Activated naive CD8-positive, alpha-beta T cell treated with anti-CD3 and anti-CD28 coated beads, Interleukin-2, amount 50 U/mL, for 16 hours (primary cell): ENCODE measurements around the gene PRR14.
"Not testable (repeated sequence)": the region's sequence is repeated elsewhere in the genome, so short reads cannot be mapped to it uniquely, and the experiment has no call there.

Experiments used
- DNase-seq: peaks from one replicate; pipeline ENCODE4 v3.0.0-alpha.2; 2020; ENCODE audit warnings: low read depth, low spot score

PRR14 gene

GRCh38 chr16:30632454-30632853, 18.3 kb upstream of the PRR14 start:
- not testable (repeated sequence) for DNase-seq

DNA sequence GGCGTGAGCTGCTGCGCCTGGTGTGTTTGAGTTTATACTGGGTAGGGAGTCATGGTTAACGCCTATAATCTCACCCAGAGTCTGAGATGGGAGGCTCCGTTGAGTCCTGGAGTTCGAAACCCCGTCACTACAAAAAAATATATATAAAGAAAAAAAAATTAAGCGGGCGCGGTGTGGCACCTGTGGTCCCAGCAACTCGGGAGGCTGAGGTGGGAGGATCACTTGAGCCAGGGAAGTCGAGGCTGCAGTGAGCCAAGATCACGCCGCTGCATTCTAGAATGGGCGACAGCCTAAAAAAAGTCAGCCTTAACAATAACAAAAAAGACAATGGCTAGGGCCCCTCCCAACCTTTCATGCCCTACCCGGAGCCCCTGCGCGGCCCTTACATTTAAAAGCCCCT, 17.2 kb upstream of the PRR14 start:
- no peak for DNase-seq

DNA sequence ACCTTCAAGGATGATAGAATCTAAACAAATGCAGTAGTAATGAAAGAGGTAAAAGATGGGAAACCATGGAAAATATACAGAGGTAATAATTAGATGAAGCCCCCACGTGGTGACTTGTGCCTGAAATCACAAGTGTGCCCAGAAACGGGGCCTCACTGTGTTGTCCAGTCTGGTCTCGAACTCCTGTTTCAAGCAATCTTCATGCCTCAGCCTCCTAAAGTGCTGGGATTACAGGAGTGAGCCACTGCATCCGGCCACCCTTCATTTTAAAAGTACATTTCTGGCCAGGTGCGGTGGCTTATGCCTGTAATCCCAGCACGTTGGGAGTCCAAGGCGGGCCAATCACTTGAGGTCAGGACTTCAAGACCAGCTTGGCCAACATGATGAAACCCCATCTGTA, 14.2 kb upstream of the PRR14 start:
- no peak for DNase-seq

GRCh38 chr16:30637139-30637538, 13.6 kb upstream of the PRR14 start:
- DNase-seq: not testable (repeated sequence)

GRCh38 chr16:30637944-30638343, 12.8 kb upstream of the PRR14 start:
- no peak for DNase-seq

GRCh38 chr16:30641378-30641982, 9.3 kb upstream of the PRR14 start:
- DNase-seq: no peak

GRCh38 chr16:30644334-30644830, 6.4 kb upstream of the PRR14 start:
- DNase-seq: no peak

DNA sequence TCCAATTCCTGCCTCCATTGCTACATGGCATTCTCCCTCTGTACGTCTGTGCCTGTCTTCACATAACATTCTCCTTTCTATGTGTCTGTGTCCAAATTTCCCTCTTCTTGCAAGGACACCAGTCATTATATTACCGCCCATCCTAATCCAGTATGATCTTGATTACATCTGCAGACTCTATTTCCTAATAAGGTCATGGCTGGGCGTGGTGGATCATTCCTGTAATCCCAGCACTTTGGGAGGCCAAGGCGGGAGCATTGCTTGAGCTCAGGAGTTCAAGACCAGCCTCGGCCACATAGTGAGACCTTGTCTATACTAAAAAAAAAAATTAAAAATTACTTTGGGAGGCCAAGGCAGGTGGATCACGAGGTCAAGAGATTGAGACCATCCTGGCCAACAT, 5.0 kb upstream of the PRR14 start:
- no peak for DNase-seq

- DNase-seq: no peak
These were observed 3.5 kb upstream of the PRR14 start for GRCh38 chr16:30647274-30647571.

- no peak for DNase-seq
These were observed 913 bp upstream of the PRR14 start for GRCh38 chr16:30649725-30650368.

GRCh38 chr16:30651124-30652004, 604 bp downstream of the PRR14 start:
- peak; percentile 55 for DNase-seq

DNA sequence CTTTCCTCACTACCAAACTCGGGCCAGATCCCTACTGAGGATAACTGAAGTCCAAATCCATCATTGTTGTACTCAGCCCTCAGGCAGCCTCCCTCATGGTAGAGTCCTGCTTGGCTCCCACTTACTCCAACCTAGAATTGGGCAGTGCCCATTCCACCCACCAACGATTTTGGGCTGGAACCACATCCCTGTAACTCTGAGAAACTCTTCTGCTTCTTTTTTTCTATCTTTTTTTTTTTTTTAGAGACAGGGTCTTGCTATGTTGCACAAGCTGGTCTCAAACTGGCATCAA, 1.2 kb downstream of the PRR14 start:
- no peak for DNase-seq

DNA sequence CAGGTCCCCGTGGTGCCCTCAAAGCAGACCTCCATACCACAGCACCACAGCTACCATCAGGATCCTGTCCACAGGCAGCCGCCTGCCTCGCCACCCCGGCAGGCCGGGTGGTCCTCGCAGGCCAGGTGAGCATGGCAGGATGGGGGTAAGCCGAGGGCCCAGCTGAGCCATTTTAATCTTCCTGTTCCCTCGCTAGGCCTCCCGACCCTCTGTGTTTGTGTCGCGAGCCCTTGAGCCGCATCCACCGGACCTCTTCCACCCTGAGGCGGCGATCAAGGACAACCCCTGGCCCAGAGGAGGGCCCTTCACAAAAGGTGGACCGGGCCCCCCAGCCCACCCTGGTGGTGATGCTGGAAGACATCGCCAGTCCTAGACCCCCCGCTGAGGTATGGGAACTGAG, 2.0 kb downstream of the PRR14 start:
- no peak for DNase-seq

GRCh38 chr16:30654856-30655255, 4.1 kb downstream of the PRR14 start:
- DNase-seq: no peak

DNA sequence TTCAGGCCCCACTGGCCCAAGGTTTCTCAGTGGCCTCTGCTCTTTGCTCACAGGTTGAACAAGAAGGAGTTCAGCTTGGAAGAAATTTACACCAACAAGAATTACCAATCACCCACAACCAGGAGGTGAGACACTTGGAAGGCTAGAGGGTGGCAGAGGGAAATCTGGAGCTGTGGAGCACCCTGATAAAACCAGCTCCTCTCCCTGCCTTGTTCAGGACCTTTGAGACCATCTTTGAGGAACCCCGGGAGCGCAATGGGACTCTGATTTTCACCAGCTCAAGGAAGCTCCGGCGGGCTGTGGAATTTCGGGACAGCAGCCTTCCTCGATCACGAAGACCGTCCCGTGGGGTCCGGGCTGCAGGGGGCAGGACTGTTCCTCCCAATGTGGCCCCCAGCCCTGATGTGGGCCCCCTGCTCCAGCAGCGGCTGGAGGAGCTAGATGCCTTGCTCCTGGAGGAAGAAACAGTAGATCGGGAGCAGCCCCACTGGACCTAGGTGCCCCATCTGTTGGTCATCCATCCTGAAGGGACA, 5.1 kb downstream of the PRR14 start:
- no peak for DNase-seq

- DNase-seq: no peak
These were observed 5.6 kb downstream of the PRR14 start for GRCh38 chr16:30656388-30656787.

DNA sequence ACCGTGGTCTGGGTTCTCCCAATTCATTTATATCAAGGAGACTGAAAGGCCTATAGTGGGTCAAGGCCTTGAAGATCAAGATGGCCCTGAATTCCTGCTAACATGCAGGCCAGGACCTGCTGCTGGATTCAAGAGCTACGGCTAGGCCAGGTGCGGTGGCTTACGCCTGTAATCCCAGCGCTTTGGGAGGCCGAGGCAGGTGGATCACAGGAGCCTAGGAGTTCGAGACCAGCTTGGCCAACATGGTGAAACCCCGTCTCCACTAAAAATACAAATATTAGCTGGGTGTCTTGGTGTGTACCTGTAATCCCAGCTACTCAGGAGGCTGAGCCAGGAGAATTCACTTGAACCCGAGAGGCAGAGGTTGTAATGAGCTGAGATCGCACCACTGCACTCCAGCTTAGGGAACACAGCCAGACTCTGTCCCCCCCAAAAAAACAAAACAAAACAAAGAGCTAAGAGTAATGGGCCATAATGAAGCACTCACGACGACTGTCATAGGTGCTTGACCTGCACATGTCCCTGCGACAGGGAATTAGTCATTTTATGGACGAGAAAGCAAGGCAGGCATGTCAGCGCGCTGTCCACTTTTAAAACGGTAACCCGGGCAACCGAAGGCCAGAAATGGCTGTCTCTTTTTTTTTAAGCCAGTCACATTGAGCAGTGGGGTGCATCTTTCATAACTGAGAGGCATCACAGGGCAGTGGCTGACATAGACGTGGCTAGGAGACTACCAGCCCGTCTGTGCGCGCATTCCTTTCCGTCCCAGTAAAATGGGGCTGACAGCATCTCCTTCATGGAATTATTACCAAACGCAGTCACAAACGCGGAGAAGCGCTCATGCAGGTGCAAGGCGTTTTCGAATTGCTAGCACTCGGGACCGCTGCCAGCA, 6.5 kb downstream of the PRR14 start:
- DNase-seq: no peak

GRCh38 chr16:30657866-30658730, 7.3 kb downstream of the PRR14 start, which contains the start of gene FBRS:
FBRS (plus strand) TSS chr16:30658431; CDS start chr16:30659519, 1,088 bp downstream.
- peak; percentile 100 for DNase-seq

DNA sequence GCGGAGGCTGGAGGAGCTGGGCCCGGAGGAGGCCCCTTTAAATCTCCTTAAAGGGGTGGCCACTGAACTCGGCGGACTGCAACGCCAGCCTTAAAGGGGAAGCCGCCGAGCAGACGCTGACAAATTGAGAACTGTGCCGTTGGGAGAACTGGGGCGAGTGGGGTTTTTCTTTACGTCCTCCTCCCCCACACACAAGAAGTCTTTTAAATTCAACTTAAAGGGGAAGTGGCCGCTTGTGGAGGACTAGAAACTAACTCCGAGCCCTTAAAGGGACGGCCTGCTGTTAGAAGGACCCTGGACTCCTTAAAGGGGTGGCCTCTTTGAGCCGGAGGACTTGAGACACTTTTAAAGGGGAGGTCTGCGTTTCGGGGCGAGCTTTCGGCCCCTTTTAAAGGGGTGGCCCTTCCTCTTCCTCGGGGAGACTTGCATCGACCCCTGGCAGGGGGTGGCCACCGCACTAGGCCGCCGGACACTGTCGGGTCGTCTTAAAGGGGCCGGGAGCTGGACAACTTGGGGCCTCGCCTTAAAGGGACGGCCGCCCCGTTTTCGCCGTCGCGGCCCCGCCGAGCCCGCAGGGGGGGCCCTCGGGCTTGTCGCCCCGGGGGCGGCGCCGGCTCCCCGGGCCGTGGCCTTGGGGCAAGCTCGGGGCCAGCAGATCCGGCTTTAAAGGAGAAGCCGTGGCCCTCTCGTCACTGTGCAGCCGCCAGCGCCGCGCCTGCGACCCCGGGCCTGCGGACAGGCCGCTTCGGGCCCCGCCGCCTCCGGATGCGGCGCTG, 8.2 kb downstream of the PRR14 start:
- no peak for DNase-seq
